Stimulated activated naive CD4-positive, alpha-beta T cell treated with Interleukin-2 at 50 U/mL for 16 hours (primary cell): ENCODE results near the gene VAT1L.
"Not testable (repeated sequence)": the region's sequence is repeated elsewhere in the genome, so short reads cannot be mapped to it uniquely, and the experiment has no call there.

Source experiments
- DNase-seq: peaks from one replicate; lab custom pipeline; 2025; lab: John Stamatoyannopoulos, UW

The VAT1L gene

DNA sequence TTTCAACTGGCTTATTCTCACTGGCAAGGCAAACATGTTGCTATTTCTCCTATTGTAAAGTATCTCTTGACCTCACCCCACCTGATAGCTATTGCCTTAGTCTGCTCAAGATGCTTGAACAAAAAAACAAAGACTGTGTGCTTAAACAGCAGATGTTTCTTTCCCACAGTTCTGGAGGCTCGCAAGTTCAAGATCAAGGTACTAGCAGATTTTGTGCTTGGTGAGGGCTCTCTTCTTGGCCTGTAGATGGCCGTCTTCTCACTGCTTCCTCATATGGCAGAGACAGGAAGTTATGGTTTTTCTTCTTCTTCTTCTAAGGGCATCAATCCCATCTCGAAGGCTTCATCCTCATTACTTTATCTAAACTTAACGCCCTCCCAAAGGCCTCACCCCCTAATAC lies 124.3 kb downstream of the VAT1L start:
- no peak for DNase-seq

DNA sequence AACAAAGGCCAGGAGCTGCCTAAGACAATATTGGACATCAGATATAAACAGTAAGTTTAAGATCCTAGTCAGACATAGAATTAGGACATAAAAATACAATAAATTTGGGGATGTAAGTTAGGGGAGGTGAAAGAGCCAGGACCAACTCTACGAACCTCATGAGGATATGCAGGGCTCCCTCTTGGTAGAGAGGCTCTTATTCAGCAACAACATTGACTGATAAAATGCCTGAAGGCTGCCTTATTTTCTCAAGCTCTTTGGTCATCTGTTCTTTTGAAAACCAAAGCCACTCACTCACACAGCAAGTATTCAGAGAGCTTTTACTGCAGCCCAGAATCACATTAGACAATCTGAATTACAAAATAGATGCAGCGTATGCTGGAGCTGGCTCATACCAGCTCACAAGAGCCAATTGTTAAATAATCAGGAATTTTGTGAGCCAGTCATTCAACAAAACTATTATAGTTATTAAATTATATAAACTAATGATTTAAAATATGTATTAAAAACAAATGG lies 125.4 kb downstream of the VAT1L start:
- DNase-seq, result no peak

DNA sequence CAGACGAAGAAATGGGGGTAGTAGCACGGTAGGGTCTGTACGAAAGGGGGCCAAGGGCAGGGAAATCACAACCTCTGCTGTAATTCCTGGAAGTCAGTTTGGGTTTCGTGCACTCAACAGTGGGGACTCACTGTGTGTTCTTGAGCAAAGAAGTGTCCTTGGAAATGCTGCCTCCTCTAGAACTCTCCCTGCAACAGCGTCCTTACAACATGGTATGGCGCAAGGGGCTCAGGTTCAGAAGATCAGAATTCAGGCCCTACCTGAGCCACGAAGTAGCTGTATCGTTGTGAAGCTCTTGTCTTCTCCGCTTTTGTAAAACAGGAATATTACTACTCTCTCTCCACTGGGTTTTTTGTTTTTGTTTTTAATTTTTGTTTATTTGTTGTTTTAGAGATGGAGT lies 127.7 kb downstream of the VAT1L start:
- DNase-seq, result no peak

DNA sequence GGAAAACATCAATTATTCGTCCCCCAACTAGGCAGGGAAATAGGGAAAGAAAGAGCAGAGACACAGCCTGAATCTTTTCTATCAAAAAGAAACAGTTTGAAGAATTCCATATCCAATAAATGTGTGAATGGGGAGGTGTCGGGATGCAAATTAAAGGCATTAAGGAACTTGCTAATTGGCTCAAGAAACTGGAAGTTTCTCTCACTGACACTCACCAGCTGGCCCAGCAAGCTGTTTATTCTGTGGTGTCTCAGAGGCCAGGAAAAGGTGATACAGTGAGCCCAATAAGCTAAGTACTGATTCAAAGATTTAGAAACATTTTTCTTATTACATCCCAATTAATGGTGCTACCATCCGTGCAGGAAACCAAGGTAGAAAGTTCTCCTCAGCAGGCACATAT lies 129.6 kb downstream of the VAT1L start:
- no peak for DNase-seq

DNA sequence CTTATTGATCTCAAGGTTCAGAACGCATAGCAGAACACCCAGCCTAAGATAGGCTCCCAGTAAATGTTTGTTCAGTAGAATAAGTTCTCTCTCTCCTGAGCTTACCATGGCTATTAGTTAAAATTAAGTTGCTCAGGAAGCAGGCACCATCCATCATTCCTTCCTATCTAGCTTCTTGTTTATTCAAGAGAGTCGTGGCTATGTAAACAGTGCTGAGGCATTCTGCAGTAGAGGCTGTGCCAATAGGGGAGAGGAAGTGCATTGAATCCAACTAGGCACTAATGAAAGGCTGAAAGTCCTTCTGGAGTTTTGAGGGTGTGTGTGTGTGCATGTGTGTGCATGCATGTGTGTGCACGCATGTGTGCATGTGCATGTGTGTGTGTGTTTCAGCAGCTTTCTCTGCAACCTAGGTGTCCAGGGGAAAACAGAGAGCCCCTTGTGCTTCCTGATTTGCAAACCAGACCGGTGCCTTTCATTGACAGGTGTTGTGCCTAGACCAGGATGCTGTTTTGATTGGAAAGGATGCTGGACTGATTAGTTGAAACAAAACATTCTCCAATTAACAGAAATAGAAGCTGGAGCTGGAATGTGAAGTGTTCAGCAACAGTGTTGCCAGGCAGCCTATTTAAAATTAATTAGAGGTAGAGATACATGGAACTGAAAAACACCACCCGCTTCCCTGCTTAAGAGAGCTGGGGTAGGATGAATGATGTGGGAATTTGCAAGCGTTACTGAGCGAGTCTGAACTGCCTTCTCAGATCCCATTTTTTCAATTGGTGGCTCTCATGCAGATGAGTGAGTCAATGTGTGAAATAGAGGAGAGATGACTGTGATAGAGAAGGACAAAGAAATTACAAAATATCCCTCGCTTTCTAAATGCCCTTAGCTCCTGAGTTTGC lies 130.7 kb downstream of the VAT1L start:
- no peak for DNase-seq

DNA sequence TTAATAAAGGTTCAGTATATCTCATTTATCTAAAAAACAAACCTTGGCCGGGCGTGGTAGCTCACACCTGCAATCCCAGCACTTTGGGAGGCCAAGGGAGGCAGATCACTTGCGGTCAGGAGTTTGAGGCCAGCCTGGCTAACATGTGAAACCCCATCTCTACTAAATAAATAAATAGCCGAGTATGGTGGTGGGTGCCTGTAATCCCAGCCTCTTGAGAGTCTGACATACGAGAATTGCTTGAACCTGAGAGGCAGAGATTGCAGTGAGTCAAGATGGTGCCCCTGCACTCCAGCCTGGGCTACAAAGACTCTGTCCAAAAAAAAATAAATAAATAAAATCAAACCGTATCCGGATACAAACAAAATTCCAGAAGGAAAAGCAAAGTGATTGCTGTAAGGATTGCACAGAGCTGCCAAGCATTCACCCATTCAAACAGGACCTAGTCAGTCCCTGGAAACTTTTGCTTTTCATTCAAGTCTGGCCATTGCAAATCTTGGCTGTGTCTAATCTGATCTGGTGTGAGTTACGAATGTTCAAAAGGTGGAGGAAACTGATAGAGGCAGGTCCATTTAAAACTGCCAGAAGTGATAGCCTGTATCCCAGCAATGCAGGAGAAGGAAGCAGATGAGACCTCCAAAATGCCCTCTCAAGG lies 131.5 kb downstream of the VAT1L start:
- no peak for DNase-seq

DNA sequence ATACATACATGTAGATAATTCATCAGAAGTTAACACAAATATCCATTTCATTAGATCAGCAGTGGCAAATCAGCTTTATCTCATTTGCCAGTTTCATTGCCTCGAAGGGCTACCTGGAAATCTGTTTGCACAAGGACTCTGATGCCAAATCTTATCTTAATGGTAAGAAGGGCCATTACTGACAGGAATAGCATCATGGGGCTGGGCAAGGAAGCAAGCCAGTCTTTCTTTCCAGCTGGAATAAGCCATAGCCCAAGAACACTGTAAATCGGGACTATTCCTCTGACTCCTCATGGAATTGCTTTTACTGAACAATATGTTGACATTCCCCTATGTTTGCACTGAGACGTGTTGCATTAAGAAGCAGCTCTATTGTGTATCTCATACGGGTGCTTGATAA lies 132.6 kb downstream of the VAT1L start:
- DNase-seq, result no peak

DNA sequence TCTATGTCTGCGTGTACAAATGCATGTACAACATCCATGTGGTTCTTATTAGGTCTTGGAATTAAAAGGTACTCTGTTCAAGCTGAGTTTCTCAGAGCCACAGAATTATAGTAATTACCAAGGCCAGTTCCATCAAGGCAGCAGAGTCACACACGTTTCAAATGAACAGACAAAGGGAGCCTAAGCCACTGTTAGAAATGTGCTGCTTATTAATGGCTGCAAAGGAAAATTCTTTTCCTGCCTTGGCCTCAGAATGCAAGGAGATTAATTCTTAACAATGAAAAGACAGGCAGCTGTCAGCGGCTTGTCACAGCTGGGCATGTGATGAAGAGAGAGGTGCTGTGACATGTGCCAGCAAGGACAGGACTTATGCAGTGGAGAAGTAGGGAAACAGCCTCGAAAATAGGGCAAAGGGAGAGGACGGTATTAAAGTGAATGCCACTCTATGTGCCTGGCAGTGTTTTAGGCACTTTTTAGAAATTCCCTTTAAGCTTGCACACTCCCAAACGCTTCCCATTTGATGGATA lies 133.9 kb downstream of the VAT1L start:
- no peak for DNase-seq

DNA sequence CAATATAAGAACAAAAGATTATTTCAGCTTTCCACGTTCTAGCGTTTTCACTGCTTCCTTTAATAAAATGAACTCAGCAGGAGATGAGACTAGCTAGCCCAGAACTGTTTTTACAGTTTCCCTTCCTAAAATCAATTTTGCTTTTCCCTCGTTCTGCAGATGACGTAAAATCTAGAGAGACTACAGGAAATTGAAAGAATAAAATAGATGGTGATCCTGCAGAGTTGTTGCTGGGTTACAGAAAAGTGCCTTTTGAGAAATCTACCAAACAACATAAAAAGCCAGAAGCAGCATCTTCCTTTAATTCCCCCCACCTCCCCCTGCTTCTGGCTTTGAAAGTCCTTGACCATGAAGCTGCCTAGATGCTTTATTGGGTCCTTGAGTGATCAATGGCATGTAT lies 137.2 kb downstream of the VAT1L start:
- DNase-seq, result no peak

DNA sequence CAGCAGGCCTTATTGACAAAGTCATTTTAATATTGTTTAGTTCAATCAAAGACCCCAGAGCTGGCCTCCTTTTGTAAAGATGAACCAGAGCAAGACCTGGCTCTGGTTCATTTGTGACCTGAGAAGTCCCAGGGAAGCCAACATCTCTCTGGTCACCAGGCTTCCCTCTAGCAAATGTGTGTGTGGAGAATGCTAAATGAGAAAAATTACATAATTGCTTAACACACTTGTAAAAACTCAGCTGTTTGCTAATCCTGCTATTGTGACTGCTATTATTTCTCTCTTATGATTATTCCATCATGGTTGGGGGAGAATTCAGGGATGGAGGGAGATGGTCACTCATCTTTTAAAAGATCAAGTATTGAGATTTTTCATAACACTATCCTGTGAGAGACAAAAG lies 139.7 kb downstream of the VAT1L start:
- DNase-seq, result no peak

DNA sequence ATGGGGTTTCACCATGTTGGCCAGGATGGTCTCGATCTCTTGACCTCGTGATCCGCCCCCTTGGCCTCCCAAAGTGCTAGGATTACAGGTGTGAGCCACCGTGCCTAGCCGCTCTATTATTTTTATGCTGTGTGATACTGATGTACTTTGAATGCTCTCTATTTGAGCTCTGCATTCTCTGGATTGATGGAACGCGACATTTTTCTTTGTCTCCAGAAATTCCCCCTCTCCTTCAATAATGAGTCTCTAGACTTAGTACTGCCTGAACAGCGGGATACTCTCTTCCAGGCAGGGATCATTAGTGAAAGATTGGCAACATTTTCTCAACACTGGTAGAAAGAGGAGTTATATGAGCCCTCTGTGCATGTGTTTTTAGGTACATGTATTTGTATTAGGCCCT lies 140.6 kb downstream of the VAT1L start:
- DNase-seq, result no peak

DNA sequence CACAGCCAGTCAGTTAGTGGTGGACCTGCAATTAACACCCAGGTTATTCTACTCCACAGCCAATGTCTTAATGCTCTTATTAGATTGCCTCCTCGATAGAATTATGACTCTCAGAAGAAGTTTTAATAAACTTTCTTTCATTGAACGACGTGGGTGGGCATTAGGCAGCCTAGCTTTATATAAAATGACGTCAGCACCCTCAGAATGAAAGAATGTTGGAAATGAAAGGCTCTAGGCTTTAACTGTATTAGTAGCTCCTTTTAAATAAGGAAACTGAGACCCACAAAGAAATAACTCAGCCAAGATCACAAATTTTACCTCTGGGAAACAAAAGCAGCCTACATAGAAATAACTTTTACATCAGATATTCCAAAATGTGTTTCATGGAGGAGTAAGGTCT lies 142.7 kb downstream of the VAT1L start:
- DNase-seq, result no peak

DNA sequence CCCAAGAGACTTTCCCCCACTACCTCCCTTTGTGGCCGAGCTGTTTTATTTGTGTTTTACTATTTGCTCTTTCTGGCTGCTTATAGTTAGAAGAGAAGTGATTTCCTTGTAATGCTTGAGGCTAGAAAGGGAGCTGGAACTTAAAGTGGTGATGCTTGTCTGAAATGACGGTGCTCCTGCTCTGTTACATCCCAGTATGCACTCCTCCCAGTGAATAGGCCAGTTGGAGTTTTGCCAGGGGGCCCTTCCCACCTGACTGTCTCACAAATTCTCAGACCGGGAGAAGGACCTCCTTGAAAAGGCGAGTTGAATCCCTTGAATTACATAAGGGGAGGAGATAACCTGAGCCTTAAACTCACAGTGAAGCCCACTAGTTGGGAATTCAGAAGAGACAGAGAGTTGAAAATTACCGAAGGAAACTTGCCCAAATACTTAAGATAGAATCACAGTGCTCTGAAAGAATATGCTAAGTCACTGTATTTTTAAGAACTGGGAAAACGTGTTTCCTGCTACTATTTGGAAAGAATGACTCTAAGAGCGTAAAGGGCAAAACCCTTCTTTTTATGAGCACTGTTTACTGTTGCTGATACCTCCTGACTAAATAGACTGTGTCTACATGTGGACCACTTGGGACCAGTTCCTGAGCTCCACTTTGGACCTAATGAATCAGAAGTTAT lies 149.2 kb downstream of the VAT1L start:
- no peak for DNase-seq

DNA sequence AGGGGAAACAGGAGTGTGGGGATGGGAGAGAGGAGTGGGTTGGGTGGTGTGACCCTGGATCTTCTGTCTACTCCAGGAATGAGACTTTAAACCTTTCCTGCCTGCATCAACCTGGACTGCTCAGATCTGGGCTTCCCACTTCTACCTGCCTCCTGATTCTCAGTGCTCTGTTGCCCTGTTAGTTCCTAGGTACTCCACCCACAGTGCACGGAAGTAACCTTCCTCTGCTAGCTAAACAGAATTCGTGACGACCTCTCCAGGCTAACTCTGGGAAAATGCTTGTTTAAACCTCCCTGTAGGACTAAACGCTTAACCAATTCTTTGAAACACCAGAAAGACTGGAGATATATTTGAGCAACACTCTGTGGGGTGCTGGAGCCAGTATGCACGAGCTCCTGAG lies 150.5 kb downstream of the VAT1L start:
- DNase-seq, result no peak

DNA sequence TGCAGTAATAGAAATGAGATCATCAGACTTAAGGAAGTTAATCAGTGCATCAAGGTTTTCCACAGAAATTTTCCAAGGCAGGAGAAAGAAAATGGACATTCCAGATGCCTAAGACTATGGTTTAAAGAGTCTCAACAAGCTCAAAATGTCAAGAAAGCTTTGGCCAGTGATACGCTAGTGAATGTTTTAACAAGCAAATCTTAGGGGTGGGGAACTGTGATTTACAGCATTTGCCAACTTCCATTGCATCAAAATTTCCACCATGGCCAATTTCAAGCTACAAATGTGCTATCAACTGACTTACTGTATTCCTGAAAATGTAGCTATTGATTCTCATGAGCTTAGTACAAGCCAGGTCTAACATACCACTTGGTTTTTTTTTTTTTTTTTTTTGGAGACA lies 151.6 kb downstream of the VAT1L start:
- no peak for DNase-seq

DNA sequence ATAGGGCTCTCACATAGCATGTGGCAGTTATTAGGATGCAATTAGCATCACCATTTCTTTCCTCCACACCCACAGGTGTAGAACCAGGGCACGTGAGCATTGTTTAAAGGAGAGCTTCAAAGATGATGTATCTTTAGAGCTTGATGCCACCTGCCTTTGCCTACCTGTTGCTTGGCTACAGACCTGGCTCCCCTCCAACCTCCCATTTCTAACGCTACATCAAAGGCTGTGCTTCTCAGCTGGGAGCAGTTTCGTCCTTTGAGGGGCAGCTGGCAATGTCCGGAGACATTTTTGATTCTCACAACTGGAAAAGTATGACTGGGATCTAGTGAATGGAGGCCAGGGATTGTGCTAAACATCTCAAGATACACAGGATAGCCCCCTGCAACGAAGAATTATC lies 155.4 kb downstream of the VAT1L start:
- no peak for DNase-seq

DNA sequence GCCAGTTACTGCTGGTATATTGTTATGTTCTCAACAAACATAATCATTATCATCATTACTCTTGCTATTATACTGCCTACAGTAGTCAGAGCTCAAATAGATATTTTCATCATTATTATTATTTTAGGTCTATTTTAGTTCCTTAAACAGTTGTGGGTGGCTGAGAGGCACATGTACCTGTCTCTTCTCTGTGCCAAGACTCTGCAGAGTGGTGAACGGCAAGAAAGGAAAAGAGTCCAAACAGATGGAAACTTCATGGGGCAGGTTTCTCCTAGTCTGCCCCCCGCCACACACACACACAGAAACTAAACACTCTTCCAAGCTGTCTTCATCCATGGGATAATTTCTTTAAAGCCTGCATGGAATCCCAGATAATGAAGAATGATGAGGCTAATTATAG lies 156.3 kb downstream of the VAT1L start:
- no peak for DNase-seq

DNA sequence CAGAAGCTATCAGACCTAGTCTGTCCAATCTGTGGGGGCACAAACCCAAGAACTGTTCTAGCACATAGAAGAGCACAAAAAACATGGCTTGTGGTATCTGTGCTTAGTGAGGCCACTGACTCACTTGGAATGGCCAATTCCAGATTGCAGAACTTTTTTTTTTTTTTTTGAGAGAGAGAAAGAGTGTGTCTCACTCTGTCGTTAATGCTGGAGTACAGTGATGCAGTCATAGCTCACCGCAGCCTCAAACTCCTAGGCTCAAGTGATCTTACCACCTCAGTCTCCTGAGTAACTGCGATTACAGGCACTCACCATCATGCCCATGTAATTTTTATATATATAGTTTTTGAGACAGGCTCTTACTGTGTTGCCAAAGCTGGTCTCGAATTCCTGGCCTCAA lies 156.8 kb downstream of the VAT1L start:
- no peak for DNase-seq

DNA sequence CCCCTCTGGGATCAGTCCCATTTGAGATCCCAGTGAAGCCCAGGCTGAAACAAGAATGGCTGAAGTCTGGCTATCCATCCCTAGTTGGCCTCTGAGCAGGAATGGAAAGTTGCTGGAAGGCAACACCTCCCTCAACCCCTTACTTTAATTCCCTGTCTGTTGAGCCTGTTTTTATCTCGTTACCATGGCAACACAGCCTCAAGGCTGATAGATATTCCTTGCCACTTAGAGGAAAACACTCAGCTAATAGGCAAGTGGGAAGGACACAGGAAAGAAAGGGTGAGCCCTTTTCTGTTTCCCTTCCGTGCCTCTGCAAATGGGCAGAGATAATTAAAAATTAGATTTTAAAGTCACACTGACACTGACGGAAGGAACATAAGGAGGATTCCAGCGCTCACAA lies 158.5 kb downstream of the VAT1L start:
- DNase-seq, result no peak

DNA sequence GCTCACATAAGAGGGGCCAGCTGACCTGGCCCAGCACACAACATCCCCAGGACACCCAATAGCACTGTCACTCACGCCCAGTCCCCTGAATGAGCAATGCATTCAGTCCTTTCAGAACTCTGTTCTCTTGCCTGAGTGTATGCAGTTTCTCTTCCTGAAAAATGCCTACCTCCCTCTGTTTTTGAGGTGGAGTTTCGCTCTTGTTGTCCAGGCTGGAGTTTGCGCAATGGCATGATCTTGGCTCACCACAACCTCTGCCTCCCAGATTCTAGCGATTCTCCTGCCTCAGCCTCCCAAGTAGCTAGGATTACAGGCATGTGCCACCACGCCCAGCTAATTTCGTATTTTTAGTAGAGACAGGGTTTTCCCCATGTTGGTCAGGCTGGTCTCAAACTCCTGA lies 159.2 kb downstream of the VAT1L start:
- DNase-seq, result not testable (repeated sequence)

DNA sequence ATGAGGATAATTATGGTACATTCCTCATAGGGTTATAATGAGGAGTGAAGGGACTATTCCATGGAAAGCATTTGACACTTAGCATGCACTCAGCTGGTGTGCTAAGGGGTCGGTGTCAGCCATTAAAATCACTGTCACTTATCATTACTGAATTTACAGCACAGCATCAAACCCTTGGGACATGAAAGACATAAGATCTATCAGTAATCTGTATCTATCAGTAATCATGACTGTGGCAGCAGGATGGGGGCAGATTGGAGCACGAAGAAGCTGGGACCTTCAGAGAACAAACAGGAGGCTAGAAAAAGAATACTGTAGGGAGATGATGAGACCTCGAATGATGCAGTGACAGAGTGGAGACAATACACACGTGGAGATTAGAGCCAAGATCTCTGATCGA lies 160.5 kb downstream of the VAT1L start:
- no peak for DNase-seq

DNA sequence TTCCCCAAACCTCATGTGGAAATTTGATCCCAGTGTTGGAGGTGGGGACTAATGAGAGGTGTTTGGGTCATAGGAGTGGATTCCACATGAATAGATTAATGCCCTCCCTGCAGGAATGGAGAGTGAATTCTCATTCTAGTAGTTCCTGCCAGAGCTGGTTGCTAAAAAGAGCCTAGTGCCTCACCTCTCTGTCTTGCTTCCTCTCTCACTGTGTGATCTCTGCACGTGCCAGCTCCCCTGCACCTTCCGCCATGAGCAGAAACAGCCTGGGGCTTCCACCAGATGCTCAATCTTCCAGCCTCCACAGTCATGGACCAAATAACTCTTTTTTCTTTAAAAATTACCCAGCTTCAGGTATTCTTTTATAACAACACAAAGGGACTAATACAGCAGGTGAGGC lies 161.1 kb downstream of the VAT1L start:
- no peak for DNase-seq

DNA sequence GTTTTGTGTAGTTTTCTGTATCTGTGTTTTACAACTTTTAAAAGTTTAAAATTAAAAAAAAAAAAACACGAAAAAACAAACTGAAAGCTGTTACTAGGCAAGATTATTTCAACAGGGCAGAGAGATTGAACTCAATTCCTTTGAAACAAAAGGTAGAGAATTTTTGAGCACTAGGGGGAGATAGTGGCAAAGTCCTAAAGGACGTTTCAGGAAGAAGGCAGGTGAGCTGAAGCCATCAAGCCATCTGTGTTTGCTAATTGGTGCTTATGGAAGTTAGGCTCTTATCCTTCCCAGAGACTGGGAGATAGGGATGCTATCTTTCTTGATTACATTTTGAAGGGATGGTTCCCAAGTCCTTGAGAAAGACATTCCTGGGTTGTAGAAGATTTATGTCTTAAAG lies 163.4 kb downstream of the VAT1L start:
- DNase-seq, result no peak
